Karpas-422 (cell line): Measurements from ENCODE around the gene UBE2V1. TPM values are rescaled to one million over a fixed set of nuclear protein-coding genes. Genes with fewer than 3 reads are reported as not detected.

Experiments used
- DNase-seq: peaks from one replicate; pipeline ENCODE4 v3.0.0-alpha.2; 2015
- H2AFZ ChIP-seq: fragments of 200-600 bp; sonication (generic); 2 replicates; pipeline ENCODE4 v1.6.1; 2014; ENCODE audit warnings: antibody characterized with exemption, low read length, mixed read lengths
- H3K27ac ChIP-seq: fragments of 200-600 bp; sonication (generic); 2 replicates; pipeline ENCODE4 v1.5.1; 2014; ENCODE audit warnings: mild to moderate bottlenecking, low read length, moderate library complexity
- H3K27me3 ChIP-seq: fragments of 200-600 bp; sonication (generic); 2 replicates; pipeline ENCODE4 v1.6.1; 2014; ENCODE audit warnings: low read length, mixed read lengths
- H3K36me3 ChIP-seq: fragments of 200-600 bp; sonication (generic); 2 replicates; pipeline ENCODE4 v1.6.1; 2014; ENCODE audit warnings: low read length, mixed read lengths; ENCODE audit not compliant: insufficient read depth
- H3K4me1 ChIP-seq: fragments of 200-600 bp; sonication (generic); 2 replicates; pipeline ENCODE4 v1.6.1; 2014; ENCODE audit warnings: mild to moderate bottlenecking, low read length, mixed read lengths
- H3K4me2 ChIP-seq: fragments of 200-600 bp; sonication (generic); 2 replicates; pipeline ENCODE4 v1.6.1; 2014; ENCODE audit warnings: low read length, low read depth, mild to moderate bottlenecking; ENCODE audit not compliant: poor library complexity, severe bottlenecking
- H3K4me3 ChIP-seq: fragments of 200-600 bp; sonication (generic); 2 replicates; pipeline ENCODE4 v1.5.1; 2014; ENCODE audit warnings: mild to moderate bottlenecking, antibody characterized with exemption, low read length, mixed read lengths
- H3K79me2 ChIP-seq: fragments of 200-600 bp; sonication (generic); 2 replicates; pipeline ENCODE4 v1.6.1; 2014; ENCODE audit warnings: mild to moderate bottlenecking, low read length, mixed read lengths
- H3K9ac ChIP-seq: fragments of 200-600 bp; sonication (generic); 2 replicates; pipeline ENCODE4 v1.6.0; 2014; ENCODE audit warnings: low read length
- H3K9me2 ChIP-seq: fragments of 200-600 bp; sonication (generic), shearing (Covaris generic); replicated peaks from 2 replicates; pipeline ENCODE4 v1.6.0; 2014; ENCODE audit warnings: mild to moderate bottlenecking, low read length, moderate library complexity; ENCODE audit not compliant: insufficient read depth
- H3K9me3 ChIP-seq: fragments of 300-700, 200-600 bp; sonication (generic); 2 replicates; pipeline ENCODE4 v1.6.1; 2014; ENCODE audit warnings: low read length, mixed read lengths
- H4K20me1 ChIP-seq: fragments of 200-600 bp; sonication (generic); 2 replicates; pipeline ENCODE4 v1.6.1; 2014; ENCODE audit warnings: mild to moderate bottlenecking, antibody characterized with exemption, low read length, low read depth; ENCODE audit not compliant: insufficient read depth
- total RNA-seq: library from RNA; depleted of rRNA; stranded (reverse); fragments of >200 nt; shearing (Covaris generic); gene quantifications from 2 replicates; pipeline ENCODE4 v1.2.3, GENCODE V29; 2014; ENCODE audit warnings: low replicate concordance

UBE2V1 gene
- total RNA-seq, 1 experiment from 2014 or later, result 95.6 TPM

DNA sequence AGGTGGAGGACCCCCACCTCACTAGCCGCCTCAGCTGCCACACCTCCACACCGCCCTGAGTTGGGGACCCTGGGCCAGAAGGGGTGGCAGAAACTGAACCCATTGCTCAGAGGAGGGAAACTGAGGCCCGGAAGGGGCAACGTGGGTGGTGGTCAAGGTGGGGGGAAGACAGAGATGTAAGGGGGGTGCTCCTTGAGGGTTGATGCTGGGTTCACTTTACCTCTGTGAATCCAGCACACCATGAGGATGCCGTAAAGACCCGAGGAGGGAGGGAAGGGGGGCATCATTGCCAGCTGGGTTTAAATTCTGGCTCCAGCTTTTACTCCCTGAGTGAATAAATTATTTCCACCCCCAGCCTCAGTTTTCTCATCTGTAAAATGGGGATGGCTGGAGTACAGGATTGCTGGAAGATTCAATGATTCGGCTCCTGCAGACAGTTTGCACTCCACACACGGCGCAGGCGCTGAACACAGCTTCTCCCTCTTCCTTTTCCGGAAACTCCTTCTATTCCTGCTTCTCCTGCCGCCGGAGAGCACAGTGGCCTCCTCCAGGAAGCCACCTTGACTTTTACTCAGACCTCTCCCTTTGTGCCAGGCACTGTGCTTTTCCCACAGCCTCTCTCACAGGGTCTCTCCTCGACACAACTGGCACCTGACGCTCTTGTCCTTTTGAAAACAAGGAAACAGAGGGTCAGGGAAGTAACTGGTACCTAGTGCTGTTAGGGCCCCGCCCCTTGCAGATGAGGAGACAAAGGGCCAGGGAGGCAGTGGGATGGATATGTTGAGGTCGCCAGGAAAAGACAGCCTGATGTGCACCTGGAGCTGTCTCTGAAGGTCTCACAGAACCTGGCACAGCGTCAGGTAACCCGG lies 59.4 kb downstream of the UBE2V1 start:
- no peak overlapping the region for H3K9ac ChIP-seq

DNA sequence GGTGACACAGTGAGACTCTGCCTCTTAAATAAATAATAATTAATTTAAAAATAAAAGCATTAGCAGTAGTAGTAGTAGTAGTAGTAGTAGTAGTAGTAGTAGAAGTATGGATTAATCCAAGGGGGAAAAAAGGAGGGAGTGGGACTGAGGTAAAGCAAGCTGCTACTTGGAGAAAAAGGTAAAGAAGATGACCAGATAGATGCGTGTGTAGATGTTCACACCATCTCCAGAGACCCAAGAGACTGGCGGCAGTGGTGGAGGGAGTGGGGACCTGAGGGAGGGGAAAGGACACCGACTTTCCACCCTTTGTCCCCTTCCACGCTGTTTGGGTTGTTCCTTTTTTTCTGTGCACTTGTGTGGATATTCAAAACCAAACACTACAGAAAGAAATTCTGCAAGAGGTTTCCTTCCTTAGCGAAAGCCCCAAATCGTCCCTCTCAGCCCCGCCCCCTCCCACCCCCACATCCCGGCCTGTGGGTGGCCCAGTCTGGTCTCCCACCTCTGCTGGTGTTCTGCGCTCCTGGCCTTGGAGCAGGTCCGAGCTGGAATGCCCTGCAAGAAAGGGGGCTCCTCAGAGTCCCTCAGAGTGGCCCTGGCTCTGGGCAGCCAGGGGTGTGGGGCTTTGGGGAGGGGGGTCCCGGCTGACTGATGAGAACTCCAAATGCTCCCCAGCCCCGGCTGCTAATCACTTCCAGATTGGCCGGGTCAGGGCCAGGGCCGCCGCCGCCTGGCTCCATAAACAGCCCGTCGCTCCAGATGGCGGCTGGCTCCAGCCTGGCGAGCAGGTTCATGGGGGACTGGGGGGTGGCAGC lies 60.2 kb downstream of the UBE2V1 start:
- Histone ChIP-seq H4K20me1 (no peaks in the 10 kb centered on the region), H2AFZ (no peak overlapping the region), H3K4me1 (no peaks in the 10 kb centered on the region), H3K4me2 (no peak overlapping the region), H3K9me3 (no peaks in the 10 kb centered on the region), H3K9ac (no peak overlapping the region), H3K9me2 (no peaks in the 10 kb centered on the region), H3K36me3 (no peaks in the 10 kb centered on the region), H3K27me3 (no peaks in the 10 kb centered on the region), H3K4me3 (no peak overlapping the region), H3K79me2 (no peaks in the 10 kb centered on the region), H3K27ac (no peak overlapping the region)
- no peak for DNase-seq

More for the DNA sequence above, 59.4 kb downstream of the UBE2V1 start:
- H3K4me3 ChIP-seq, result no peak overlapping the region
- no peaks in the 10 kb centered on the region for H3K79me2 ChIP-seq
- no peak overlapping the region for H3K4me2 ChIP-seq
- no peaks in the 10 kb centered on the region for H3K9me2 ChIP-seq
- no peaks in the 10 kb centered on the region for H3K27me3 ChIP-seq
- no peak for DNase-seq
- H4K20me1 ChIP-seq, result no peaks in the 10 kb centered on the region
- no peak overlapping the region for H3K27ac ChIP-seq
- H2AFZ ChIP-seq, result no peak overlapping the region
- no peaks in the 10 kb centered on the region for H3K36me3 ChIP-seq
- H3K9me3 ChIP-seq, result no peaks in the 10 kb centered on the region
- no peaks in the 10 kb centered on the region for H3K4me1 ChIP-seq

DNA sequence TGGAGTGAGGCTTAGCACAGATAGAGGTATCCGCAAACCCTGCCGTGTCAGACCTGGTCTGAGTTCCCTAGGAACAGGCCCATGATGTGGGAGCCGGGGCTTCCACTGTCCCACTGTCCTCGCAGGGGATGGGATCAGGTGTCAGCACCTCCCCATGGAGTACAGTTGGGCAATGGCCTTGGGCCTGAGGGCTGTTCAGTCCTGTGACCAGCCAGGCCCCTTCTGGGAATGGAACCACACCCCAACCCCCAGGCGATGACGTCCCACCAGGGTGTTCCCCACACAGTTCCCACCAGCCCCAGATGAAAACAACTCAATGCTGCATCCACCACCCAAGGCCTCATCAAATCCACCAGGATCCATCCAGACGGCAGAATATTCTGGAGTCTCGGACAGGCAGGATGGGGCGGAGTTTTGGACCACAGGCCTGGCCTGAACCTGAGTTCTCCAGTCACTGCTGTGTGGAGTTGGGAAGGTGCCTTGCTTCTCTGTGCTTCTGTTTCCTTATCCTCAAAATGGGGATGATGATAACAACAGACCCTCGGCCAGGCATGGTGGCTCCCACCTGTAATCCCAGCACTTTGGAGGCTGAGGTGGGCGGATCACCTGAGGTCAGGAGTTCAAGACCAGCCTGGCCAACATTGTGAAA lies 62.2 kb downstream of the UBE2V1 start:
- Histone ChIP-seq H3K79me2 (no peaks in the 10 kb centered on the region), H3K9me3 (no peaks in the 10 kb centered on the region), H3K9me2 (no peaks in the 10 kb centered on the region), H2AFZ (no peak overlapping the region), H3K27ac (no peak overlapping the region), H3K4me3 (no peak overlapping the region), H3K4me2 (no peak overlapping the region), H4K20me1 (no peaks in the 10 kb centered on the region), H3K36me3 (no peaks in the 10 kb centered on the region), H3K9ac (no peak overlapping the region), H3K4me1 (no peaks in the 10 kb centered on the region), H3K27me3 (no peaks in the 10 kb centered on the region)
- no peak for DNase-seq

DNA sequence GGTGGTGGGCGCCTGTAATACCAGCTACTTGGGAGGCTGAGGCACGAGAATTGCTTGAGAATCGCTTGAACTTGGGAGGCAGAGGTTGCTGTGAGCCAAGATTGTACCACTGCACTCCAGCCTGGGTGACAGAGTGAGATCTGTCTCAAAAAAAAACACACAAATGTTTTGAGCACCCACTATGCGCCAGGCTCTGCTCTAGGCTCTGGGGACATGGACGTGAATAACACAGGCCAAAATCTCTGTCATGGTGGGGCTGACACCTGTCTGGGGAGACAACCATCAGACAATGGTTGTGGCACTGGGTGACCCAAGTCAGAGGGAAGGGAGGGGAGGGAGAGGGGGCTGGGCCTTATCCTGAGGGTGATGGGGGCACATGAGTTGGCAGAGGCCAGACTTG lies 62.7 kb downstream of the UBE2V1 start:
- no peaks in the 10 kb centered on the region for H3K4me1 ChIP-seq
- H3K9me3 ChIP-seq, result no peaks in the 10 kb centered on the region
- no peak overlapping the region for H2AFZ ChIP-seq
- no peaks in the 10 kb centered on the region for H4K20me1 ChIP-seq
- no peaks in the 10 kb centered on the region for H3K36me3 ChIP-seq
- no peak overlapping the region for H3K4me3 ChIP-seq
- no peaks in the 10 kb centered on the region for H3K9me2 ChIP-seq
- H3K27ac ChIP-seq, result no peak overlapping the region
- no peak overlapping the region for H3K9ac ChIP-seq
- no peak overlapping the region for H3K4me2 ChIP-seq
- H3K79me2 ChIP-seq, result no peaks in the 10 kb centered on the region
- H3K27me3 ChIP-seq, result no peaks in the 10 kb centered on the region
- no peak for DNase-seq

DNA sequence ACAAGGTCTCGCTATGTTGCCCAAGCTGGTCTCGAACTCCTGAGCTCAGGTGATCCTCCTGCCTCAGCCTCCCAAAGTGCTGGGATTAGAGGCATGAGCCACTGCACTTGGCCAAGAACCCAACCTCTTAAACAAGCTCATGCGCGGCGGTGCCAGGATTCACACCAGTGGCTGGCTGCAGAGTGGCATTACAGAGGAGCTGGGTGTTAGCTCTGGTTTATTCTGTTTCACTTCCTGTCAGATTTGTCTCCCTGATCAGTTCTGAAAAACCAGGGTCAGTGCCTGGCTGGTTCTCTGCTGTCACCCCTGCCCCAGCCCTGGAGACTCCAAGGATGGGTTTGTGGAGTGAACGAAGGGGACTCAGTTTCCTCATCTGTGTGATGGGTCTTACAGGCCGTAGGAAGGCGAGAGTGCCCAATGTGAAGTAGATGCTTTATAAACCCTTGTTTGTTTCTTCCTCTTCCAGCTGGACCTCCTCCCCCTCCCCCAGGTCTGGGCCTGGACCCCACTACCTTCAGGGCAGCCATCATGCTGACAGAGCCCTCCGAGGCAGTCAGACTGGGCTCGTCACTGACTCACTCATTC lies 63.4 kb downstream of the UBE2V1 start:
- H4K20me1 ChIP-seq, result no peaks in the 10 kb centered on the region
- H3K4me2 ChIP-seq, result no peak overlapping the region
- H3K36me3 ChIP-seq, result no peaks in the 10 kb centered on the region
- H2AFZ ChIP-seq, result no peak overlapping the region
- no peaks in the 10 kb centered on the region for H3K9me2 ChIP-seq
- no peak for DNase-seq
- H3K4me1 ChIP-seq, result no peaks in the 10 kb centered on the region
- H3K4me3 ChIP-seq, result no peak overlapping the region
- no peak overlapping the region for H3K27ac ChIP-seq
- no peaks in the 10 kb centered on the region for H3K79me2 ChIP-seq
- H3K27me3 ChIP-seq, result no peaks in the 10 kb centered on the region
- no peaks in the 10 kb centered on the region for H3K9me3 ChIP-seq
- no peak overlapping the region for H3K9ac ChIP-seq

DNA sequence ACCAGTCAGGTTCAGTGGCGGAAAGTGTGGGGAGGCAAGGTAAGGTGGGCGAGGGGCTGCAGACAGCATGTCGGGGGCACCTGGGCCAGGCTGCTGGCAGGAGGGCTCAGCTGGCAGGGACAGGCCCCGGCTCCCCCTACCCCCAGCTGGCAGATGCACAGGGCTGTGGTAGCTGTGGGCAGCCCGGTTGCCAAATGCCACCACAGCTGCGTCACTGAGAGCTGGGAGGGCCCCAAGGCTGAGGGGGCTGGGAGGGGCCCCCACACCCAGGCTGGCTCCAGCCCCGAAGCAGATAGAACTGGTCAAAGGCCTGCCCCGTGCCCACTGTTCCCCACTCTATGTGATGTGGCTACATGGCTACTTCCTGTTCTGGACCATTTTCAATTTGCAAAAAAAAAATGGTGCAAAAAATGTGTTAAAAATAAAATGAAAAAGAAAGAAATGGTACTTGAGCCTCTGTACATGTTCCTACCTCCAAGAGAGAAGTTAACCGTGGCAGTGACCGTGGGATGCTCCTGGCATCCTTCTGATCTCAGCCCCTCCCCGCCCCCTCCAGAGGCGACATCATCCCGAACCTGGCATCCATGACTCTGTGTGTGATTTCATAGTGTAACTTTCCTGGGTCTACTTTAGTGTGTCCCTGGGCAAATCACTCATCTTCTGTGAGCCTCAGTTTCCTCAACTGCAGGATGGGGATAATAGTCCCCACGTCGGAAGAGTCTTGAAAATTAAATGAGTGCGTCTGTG lies 64.4 kb downstream of the UBE2V1 start:
- Histone ChIP-seq H3K4me2 (no peak overlapping the region), H4K20me1 (no peaks in the 10 kb centered on the region), H3K27me3 (no peaks in the 10 kb centered on the region), H3K27ac (no peak overlapping the region), H3K9ac (no peak overlapping the region), H3K9me3 (no peaks in the 10 kb centered on the region), H3K79me2 (no peaks in the 10 kb centered on the region), H2AFZ (no peak overlapping the region), H3K36me3 (no peaks in the 10 kb centered on the region), H3K9me2 (no peaks in the 10 kb centered on the region), H3K4me1 (no peaks in the 10 kb centered on the region), H3K4me3 (no peak overlapping the region)
- no peak for DNase-seq

DNA sequence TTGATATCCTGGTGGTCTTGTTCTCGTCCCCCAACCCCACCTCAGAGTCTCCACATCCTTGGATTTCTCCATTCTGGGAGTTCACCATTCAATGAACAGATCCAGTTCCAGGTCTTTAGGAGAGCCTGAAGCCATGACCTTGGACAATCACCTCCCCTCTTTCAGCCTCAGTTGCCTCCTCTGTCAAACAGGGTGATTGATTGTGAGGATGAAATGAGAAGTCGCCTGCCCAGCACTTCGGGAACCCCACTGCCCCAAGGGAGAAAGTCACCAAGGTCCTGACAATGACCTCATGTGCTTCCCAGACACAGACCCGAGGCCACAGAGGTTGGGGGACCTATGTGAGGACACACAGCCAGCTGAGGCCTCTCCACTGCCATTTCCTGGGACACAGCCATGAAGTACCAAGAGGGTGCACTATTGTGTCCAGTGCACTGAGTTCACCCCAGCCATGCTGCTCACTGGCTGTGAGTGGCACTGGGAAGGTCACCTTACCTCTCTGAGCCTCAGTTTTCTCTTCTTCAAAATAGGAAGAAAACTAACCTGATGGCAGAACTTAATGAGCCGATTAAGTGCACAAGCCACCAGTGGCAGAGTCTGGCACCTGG lies 68.5 kb downstream of the UBE2V1 start:
- Histone ChIP-seq H3K79me2 (no peaks in the 10 kb centered on the region), H4K20me1 (no peaks in the 10 kb centered on the region), H3K4me2 (no peak overlapping the region), H3K4me1 (peaks cover 8% of the 10 kb centered on the region), H3K27me3 (no peaks in the 10 kb centered on the region), H3K36me3 (no peaks in the 10 kb centered on the region), H3K9me3 (no peaks in the 10 kb centered on the region), H3K9me2 (no peaks in the 10 kb centered on the region), H3K9ac (no peak overlapping the region), H2AFZ (no peak overlapping the region), H3K4me3 (no peak overlapping the region), H3K27ac (no peak overlapping the region)
- DNase-seq, result no peak
